K562 (cell line): ENCODE results near the gene PTGES3. TPM values are rescaled to one million over a fixed set of nuclear protein-coding genes. Genes with fewer than 3 reads are reported as not detected.

ENCODE experiments used
- HDAC8 ChIP-seq: fragments of 450-650 bp; IDR thresholded peaks from 2 replicates; pipeline ENCODE4 v1.6.1; 2016; ENCODE audit warnings: mild to moderate bottlenecking, missing genetic modification characterization, moderate library complexity, missing compliant biosample characterization
- HMG20A ChIP-seq: fragments of 450-650 bp; formaldehyde crosslinking; conservative IDR thresholded peaks from 2 replicates; pipeline ENCODE4 v1.4.0; 2020; ENCODE audit warnings: mild to moderate bottlenecking, mixed read lengths
- MTA1 ChIP-seq: fragments of 450-650 bp; IDR thresholded peaks from 2 replicates; pipeline ENCODE4 v1.6.1; 2017; ENCODE audit warnings: borderline replicate concordance
- NR1H2 ChIP-seq: sonication (generic); formaldehyde crosslinking; IDR thresholded peaks from 2 replicates; pipeline ENCODE4 v1.4.0; 2020; ENCODE audit warnings: mild to moderate bottlenecking, missing genetic modification reagents
- POU5F1 ChIP-seq: fragments of 150-350 bp; IDR thresholded peaks from 2 replicates; pipeline ENCODE4 v1.6.1; 2014; ENCODE audit warnings: borderline replicate concordance, low read length, low read depth, mild to moderate bottlenecking; ENCODE audit not compliant: partially characterized antibody
- RBM15 ChIP-seq: fragments of 200-400 bp; formaldehyde crosslinking; IDR thresholded peaks from 2 replicates; pipeline ENCODE4 v1.6.1; 2018; ENCODE audit warnings: mild to moderate bottlenecking, low read length, moderate library complexity; ENCODE audit not compliant: insufficient read depth
- ZHX1 ChIP-seq: fragments of 150-350 bp; conservative IDR thresholded peaks from 2 replicates; pipeline ENCODE4 v1.6.1; 2014; ENCODE audit warnings: low read length
- ZNF143 ChIP-seq: sonication (generic); formaldehyde crosslinking; IDR thresholded peaks from 2 replicates; pipeline ENCODE4 v1.9.0; 2022; ENCODE audit warnings: mild to moderate bottlenecking, missing genetic modification reagents
- ZNF318 ChIP-seq, 2 experiments: fragments of 450-650 bp; IDR thresholded peaks; 2 replicates each; pipeline ENCODE4 v1.6.1; 2016; ENCODE audit warnings: mild to moderate bottlenecking in 2 of 2, borderline replicate concordance in 1 of 2, low read depth in 1 of 2, moderate library complexity in 1 of 2
- polyA plus RNA-seq, 8 experiments: library from polyadenylated mRNA; depleted of rRNA in 4 of 8; stranded (reverse) in 5 of 8; unstranded in 3 of 8; fragments of >200 nt; fragmentation: Nextera tagmentation in 2 of 8; fragmentation: Illumina TruSeq in 1 of 8; extraction: Ambion mirVana in 2 of 8; extraction: Trizol in 1 of 8; gene quantifications; 2 replicates each; pipeline versions ENCODE4 v1.2.1 to v1.2.3, GENCODE V29; 2011 to 2014; ENCODE audit warnings: inconsistent platforms in 1 of 8, missing spikeins in 1 of 8
- total RNA-seq, 7 experiments: library from RNA; depleted of rRNA in 6 of 7; stranded (reverse); fragments of >200 nt in 6 of 7; fragmentation: Illumina TruSeq in 2 of 7; extraction: Trizol in 2 of 7; gene quantifications; 2 replicates each; pipeline versions ENCODE4 v1.2.1 to v1.2.3, GENCODE V29; 2011 to 2021; ENCODE audit warnings: low replicate concordance in 1 of 7
- TF ChIP-seq, protein P1 (sequence below): fragments of 450-650 bp; IDR thresholded peaks from 2 replicates; pipeline ENCODE4 v1.7.0; 2016; ENCODE audit warnings: borderline replicate concordance
- TF ChIP-seq, protein P2 (sequence below), 2 experiments: fragments of 450-650 bp; conservative IDR thresholded peaks; 2 replicates each; pipeline ENCODE4 v1.6.1; 2017; ENCODE audit warnings: mild to moderate bottlenecking in 2 of 2, moderate library complexity in 2 of 2

Gene PTGES3
- total and polyA plus RNA-seq, 9 of the 15 experiments (the other 6 are each of a cell fraction or from before 2014, with no cell fraction given) = 163 to 501 (median 213) TPM

DNA sequence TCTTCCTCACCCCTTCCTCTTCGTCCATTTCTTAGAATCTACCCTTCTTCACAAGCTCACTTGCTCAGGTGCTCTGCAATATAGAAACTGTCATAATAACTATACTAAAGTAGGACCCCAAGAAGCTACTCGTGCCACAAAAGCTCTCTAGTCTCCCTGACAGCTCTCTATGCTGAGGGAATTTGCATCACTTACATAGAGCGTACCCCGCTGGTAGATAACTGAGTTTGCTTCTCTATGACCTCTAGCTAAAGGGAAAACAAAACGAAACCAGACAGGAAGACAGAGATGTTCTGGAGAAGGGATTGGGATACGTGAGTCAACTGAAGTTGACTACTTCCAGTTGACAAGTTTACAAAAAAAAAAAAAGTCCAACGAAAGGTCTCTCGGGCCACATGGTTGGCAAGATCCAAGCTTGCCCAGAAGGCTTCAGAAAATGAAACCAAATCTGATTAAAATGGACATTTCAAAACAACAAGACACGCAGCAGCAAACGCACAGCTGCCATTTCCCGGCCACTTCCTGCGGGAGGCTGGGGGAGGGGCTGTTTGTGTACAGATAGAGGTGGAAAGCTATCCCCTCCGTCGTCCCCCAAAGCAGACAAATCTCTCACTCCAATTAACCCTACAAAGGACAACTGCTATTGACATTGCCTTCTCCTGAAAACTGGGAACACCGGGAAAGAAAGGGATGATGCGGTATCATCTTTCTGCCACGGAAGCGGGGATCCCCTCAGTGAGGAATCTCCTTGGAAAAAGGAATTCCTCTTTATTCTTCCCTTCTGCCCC lies 59.2 kb downstream of the PTGES3 start (continued):
- TF ChIP-seq ZNF318 (IDR thresholded peaks at IDR 0.05; ENCODE audit: borderline replicate concordance in 1 of 2, low read depth in 1 of 2) (no peak), NR1H2 (CRISPR knock-in tag) (0 out of 2 replicates have a peak, but pooled peaks have one; percentile 29), HMG20A (CRISPR knock-in tag) (no peak), POU5F1 (no peak), HDAC8 (no peak), MTA1 (no peak), ZHX1 (0 out of 2 replicates have a peak, but pooled peaks have one; percentile 36), ZNF143 (CRISPR knock-in tag) (no peak), RBM15 (no peak)
- TF ChIP-seq, protein P1, sequence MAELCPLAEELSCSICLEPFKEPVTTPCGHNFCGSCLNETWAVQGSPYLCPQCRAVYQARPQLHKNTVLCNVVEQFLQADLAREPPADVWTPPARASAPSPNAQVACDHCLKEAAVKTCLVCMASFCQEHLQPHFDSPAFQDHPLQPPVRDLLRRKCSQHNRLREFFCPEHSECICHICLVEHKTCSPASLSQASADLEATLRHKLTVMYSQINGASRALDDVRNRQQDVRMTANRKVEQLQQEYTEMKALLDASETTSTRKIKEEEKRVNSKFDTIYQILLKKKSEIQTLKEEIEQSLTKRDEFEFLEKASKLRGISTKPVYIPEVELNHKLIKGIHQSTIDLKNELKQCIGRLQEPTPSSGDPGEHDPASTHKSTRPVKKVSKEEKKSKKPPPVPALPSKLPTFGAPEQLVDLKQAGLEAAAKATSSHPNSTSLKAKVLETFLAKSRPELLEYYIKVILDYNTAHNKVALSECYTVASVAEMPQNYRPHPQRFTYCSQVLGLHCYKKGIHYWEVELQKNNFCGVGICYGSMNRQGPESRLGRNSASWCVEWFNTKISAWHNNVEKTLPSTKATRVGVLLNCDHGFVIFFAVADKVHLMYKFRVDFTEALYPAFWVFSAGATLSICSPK = no peak
- TF ChIP-seq, protein P2, sequence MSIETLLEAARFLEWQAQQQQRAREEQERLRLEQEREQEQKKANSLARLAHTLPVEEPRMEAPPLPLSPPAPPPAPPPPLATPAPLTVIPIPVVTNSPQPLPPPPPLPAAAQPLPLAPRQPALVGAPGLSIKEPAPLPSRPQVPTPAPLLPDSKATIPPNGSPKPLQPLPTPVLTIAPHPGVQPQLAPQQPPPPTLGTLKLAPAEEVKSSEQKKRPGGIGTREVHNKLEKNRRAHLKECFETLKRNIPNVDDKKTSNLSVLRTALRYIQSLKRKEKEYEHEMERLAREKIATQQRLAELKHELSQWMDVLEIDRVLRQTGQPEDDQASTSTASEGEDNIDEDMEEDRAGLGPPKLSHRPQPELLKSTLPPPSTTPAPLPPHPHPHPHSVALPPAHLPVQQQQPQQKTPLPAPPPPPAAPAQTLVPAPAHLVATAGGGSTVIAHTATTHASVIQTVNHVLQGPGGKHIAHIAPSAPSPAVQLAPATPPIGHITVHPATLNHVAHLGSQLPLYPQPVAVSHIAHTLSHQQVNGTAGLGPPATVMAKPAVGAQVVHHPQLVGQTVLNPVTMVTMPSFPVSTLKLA (conservative IDR thresholded peaks at IDR 0.05) = peak in 1 of 2 experiments; percentile 68; a peak in 2 of 4 replicates
